TTC549 (cell line): ENCODE results near the gene NUDCD3.
"Not testable (repeated sequence)": the region's sequence is repeated elsewhere in the genome, so short reads cannot be mapped to it uniquely, and the experiment has no call there.

Experiments used
- FAIRE-seq: peaks from 2 replicates; lab custom pipeline; 2012; peaks lifted over from hg19 to GRCh38; lab: Jason Lieb, UNC

NUDCD3 gene

GRCh38 chr7:44517175-44517574 lies 26.7 kb upstream of the NUDCD3 start:
- no peak for FAIRE-seq

GRCh38 chr7:44515590-44516268 lies 25.3 kb upstream of the NUDCD3 start:
- FAIRE-seq, result no peak

- no peak for FAIRE-seq
Measured at GRCh38 chr7:44512736-44513135, 22.3 kb upstream of the NUDCD3 start.

- no peak for FAIRE-seq
Measured at GRCh38 chr7:44511863-44512468, 21.5 kb upstream of the NUDCD3 start.

GRCh38 chr7:44511236-44511635 lies 20.8 kb upstream of the NUDCD3 start:
- FAIRE-seq, result no peak

GRCh38 chr7:44508328-44509030 lies 18.0 kb upstream of the NUDCD3 start:
- no peak for FAIRE-seq

- not testable (repeated sequence) for FAIRE-seq
Measured at GRCh38 chr7:44506592-44507288, 16.3 kb upstream of the NUDCD3 start.

- FAIRE-seq, result no peak
Measured at GRCh38 chr7:44505595-44505994, 15.1 kb upstream of the NUDCD3 start.

- FAIRE-seq, result no peak
Measured at GRCh38 chr7:44498230-44498954, 7.9 kb upstream of the NUDCD3 start.

- FAIRE-seq, result no peak
Measured at GRCh38 chr7:44497155-44498027, 6.9 kb upstream of the NUDCD3 start.

- no peak for FAIRE-seq
Measured at GRCh38 chr7:44496385-44496784, 5.9 kb upstream of the NUDCD3 start.

GRCh38 chr7:44494960-44495359 lies 4.5 kb upstream of the NUDCD3 start:
- peak; percentile 52 for FAIRE-seq

GRCh38 chr7:44491229-44491628 lies 771 bp upstream of the NUDCD3 start:
- FAIRE-seq, result no peak

GRCh38 chr7:44489955-44490350 lies 505 bp downstream of the NUDCD3 start:
- FAIRE-seq, result no peak

GRCh38 chr7:44488955-44489354 lies 1.5 kb downstream of the NUDCD3 start:
- no peak for FAIRE-seq

GRCh38 chr7:44486693-44487092 lies 3.8 kb downstream of the NUDCD3 start:
- no peak for FAIRE-seq

- no peak for FAIRE-seq
Measured at GRCh38 chr7:44486001-44486400, 4.5 kb downstream of the NUDCD3 start.

- FAIRE-seq, result no peak
Measured at GRCh38 chr7:44484482-44485313, 5.8 kb downstream of the NUDCD3 start.

GRCh38 chr7:44482502-44483485 lies 7.7 kb downstream of the NUDCD3 start:
- FAIRE-seq, result no peak
